Measurements from ENCODE around the gene ACKR3. TPM values are rescaled to one million over a fixed set of nuclear protein-coding genes. Genes with fewer than 3 reads are reported as not detected.
A peak's percentile ranks its signal among the peaks of the same experiment; 100 is the strongest.

Gene ACKR3
- total RNA-seq, 1 donor from 2014 or later, result 70.6 TPM

DNA sequence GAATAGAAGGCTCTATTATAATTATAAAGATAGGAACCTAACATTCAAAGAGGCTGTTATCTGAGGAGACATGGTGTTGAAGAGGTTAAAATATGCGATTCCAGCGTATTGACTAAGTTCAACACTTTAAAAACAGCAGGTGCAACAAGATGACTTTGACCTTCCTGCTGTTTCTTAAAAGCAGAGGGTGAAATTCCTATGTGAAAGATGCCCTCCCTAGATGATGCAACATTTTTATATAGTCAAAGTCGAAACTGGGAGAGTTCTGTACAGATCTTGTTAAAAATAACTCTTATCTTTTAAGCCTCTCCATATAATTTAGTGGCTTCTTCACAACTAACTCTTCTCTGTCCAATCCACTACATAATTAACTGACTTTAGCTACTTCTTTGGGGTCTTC, 4.4 kb upstream of the ACKR3 start:
- Mint-ChIP-seq H3K9me3 (peaks cover 15% of the 10 kb centered on the region), H3K27me3 (ENCODE audit: low read depth) (no peaks in the 10 kb centered on the region), H3K4me3 (no peak overlapping the region), H3K4me1 (peaks cover 52% of the 10 kb centered on the region), H3K27ac (peak overlapping the region; percentile 75), H3K36me3 (peaks cover 3% of the 10 kb centered on the region)
- no peak for DNase-seq (ENCODE audit: low spot score in 2 of 2, unreplicated experiment in 2 of 2)
- TF ChIP-seq, protein P1, sequence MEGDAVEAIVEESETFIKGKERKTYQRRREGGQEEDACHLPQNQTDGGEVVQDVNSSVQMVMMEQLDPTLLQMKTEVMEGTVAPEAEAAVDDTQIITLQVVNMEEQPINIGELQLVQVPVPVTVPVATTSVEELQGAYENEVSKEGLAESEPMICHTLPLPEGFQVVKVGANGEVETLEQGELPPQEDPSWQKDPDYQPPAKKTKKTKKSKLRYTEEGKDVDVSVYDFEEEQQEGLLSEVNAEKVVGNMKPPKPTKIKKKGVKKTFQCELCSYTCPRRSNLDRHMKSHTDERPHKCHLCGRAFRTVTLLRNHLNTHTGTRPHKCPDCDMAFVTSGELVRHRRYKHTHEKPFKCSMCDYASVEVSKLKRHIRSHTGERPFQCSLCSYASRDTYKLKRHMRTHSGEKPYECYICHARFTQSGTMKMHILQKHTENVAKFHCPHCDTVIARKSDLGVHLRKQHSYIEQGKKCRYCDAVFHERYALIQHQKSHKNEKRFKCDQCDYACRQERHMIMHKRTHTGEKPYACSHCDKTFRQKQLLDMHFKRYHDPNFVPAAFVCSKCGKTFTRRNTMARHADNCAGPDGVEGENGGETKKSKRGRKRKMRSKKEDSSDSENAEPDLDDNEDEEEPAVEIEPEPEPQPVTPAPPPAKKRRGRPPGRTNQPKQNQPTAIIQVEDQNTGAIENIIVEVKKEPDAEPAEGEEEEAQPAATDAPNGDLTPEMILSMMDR (IDR thresholded peaks at IDR 0.05; ENCODE audit: unreplicated experiment), result no peak

DNA sequence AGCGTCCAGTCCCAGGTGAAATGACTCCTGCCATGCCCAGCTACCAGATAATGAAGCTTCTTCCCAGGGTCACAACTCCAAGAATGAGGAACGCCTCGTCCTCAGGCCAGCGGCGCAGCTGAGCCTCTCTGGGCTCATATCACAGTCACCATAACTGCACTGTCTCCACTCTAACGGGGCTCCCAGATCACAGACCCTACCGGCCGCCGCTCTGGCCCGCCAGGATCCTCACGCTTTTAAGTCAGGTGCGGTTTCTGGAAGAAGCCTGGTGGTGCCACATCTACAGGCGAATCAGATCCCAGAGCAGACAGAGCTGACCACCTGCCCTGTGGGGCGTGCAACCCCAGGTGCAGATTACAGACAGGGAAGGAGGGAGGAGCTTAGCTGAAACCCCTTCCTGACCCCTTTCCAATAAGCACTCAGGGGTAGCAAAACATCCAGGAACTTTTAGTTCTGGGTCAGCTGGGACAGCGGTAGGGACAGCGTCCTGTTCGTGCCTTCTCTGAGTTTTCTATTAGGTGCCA, 3.7 kb upstream of the ACKR3 start:
- no peaks in the 10 kb centered on the region for H3K27me3 Mint-ChIP-seq (ENCODE audit: low read depth)
- peaks cover 3% of the 10 kb centered on the region for H3K36me3 Mint-ChIP-seq
- TF ChIP-seq, protein P1 (IDR thresholded peaks at IDR 0.05; ENCODE audit: unreplicated experiment), result no peak
- H3K27ac Mint-ChIP-seq, result peak overlapping the region; percentile 75
- H3K4me3 Mint-ChIP-seq, result no peak overlapping the region
- DNase-seq (ENCODE audit: low spot score in 2 of 2, unreplicated experiment in 2 of 2), result no peak
- H3K4me1 Mint-ChIP-seq, result peaks cover 53% of the 10 kb centered on the region
- H3K9me3 Mint-ChIP-seq, result peaks cover 15% of the 10 kb centered on the region

DNA sequence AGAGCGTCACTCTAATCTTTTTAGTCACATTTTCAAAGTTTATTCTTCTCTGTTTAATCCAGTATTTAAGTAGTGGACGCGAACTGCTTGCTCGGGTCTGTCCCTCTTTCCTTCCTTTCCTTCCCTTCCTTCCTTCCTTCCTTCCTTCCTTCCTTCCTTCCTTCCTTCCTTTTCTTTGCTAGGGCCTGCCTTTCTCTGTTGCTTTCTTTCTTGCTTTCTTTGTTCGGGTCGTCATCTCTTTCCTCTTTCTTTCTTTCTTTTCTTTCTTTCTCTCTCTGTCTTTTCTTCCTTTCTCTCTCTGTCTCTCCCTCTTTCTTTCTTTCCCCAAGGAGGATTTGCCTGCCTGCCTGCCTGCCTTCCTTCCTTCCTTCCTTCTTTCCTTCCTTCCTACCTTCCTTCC, 3.0 kb upstream of the ACKR3 start:
- peaks cover 15% of the 10 kb centered on the region for H3K9me3 Mint-ChIP-seq
- H3K4me3 Mint-ChIP-seq, result peak overlapping the region; percentile 58
- peaks cover 60% of the 10 kb centered on the region for H3K4me1 Mint-ChIP-seq
- no peak for DNase-seq (ENCODE audit: low spot score in 2 of 2, unreplicated experiment in 2 of 2)
- peak overlapping the region; percentile 97 for H3K27ac Mint-ChIP-seq
- no peaks in the 10 kb centered on the region for H3K27me3 Mint-ChIP-seq (ENCODE audit: low read depth)
- TF ChIP-seq, protein P1 (IDR thresholded peaks at IDR 0.05; ENCODE audit: unreplicated experiment), result no peak
- H3K36me3 Mint-ChIP-seq, result peaks cover 3% of the 10 kb centered on the region

- TF ChIP-seq, protein P1 (IDR thresholded peaks at IDR 0.05; ENCODE audit: unreplicated experiment), result no peak
Observed at GRCh38 chr2:236568068-236568921, 1.3 kb upstream of the ACKR3 start.

DNA sequence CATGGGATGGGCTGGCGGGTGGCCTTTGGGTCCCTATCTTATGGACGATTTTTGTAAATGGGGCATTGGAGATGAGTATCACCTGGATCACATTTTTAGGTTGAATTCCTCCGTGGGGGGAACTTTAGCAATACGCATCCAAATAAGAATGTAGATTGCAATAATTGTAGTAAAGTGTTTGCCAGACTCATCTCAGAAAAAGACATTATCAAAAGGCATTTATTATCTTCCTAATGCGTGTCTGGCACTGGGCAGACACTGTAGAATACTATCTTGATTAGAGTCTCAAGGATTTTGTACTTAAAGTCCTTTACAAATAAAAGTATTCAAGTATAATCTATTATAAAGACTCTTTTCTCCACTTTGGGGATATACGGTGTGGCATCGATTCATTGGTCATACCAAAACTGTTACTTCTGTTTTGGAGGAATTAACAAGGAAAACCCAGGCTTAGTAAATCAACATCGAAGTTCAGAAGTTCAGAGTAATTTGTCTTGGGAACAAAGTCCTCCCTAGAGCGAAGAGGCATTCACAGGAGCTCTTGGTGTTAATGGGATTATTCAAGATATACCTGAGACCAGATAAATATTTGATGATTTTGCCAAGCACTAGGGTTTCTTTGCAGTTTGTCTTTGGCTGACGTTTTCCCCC, 578 bp upstream of the ACKR3 start:
- peak overlapping the region; percentile 82 for H3K4me3 Mint-ChIP-seq
- no peaks in the 10 kb centered on the region for H3K36me3 Mint-ChIP-seq
- TF ChIP-seq, protein P1 (IDR thresholded peaks at IDR 0.05; ENCODE audit: unreplicated experiment), result no peak
- peaks cover 84% of the 10 kb centered on the region for H3K4me1 Mint-ChIP-seq
- no peaks in the 10 kb centered on the region for H3K27me3 Mint-ChIP-seq (ENCODE audit: low read depth)
- DNase-seq (ENCODE audit: low spot score in 2 of 2, unreplicated experiment in 2 of 2), result no peak
- no peaks in the 10 kb centered on the region for H3K9me3 Mint-ChIP-seq
- peak overlapping the region; percentile 96 for H3K27ac Mint-ChIP-seq

More at GRCh38 chr2:236568068-236568921, 1.3 kb upstream of the ACKR3 start:
- Mint-ChIP-seq H3K36me3 (no peaks in the 10 kb centered on the region), H3K27me3 (ENCODE audit: low read depth) (no peaks in the 10 kb centered on the region), H3K4me3 (peak overlapping the region; percentile 74), H3K9me3 (peaks cover under 1% of the 10 kb centered on the region), H3K27ac (peak overlapping the region; percentile 96), H3K4me1 (peaks cover 77% of the 10 kb centered on the region)
- DNase-seq (ENCODE audit: low spot score in 2 of 2, unreplicated experiment in 2 of 2), result peak in 1 of 2 experiments; percentile 67

Data from mesothelial cell of epicardium (in vitro differentiated cells).